Stimulated activated CD8-positive, alpha-beta memory T cell treated with anti-CD3 and anti-CD28 coated beads, Interleukin-12 subunit alpha, Interleukin-12 subunit beta, amount 100 ng/mL, for 4 hours (primary cell): ENCODE results near the gene PREX1.
"Not testable (repeated sequence)": the region's sequence is repeated elsewhere in the genome, so short reads cannot be mapped to it uniquely, and the experiment has no call there.

Experiments
- DNase-seq: peaks from one replicate; pipeline ENCODE4 v3.0.0-alpha.2; 2020; ENCODE audit warnings: low read depth

The PREX1 gene

GRCh38 chr20:48825566-48825920 is 2.3 kb downstream of the PREX1 start:
- no peak for DNase-seq

- DNase-seq, result no peak
Measured at GRCh38 chr20:48824830-48825565, 2.8 kb downstream of the PREX1 start.

- peak; percentile 39 for DNase-seq
Measured at GRCh38 chr20:48823960-48824498, 3.8 kb downstream of the PREX1 start.

- no peak for DNase-seq
Measured at GRCh38 chr20:48823476-48823875, 4.3 kb downstream of the PREX1 start.

GRCh38 chr20:48822879-48823385 is 4.9 kb downstream of the PREX1 start:
- DNase-seq, result no peak

- no peak for DNase-seq
Measured at GRCh38 chr20:48822178-48822577, 5.6 kb downstream of the PREX1 start.

GRCh38 chr20:48821261-48821920 is 6.4 kb downstream of the PREX1 start:
- DNase-seq, result no peak

GRCh38 chr20:48820649-48820973 is 7.2 kb downstream of the PREX1 start:
- DNase-seq, result no peak

GRCh38 chr20:48819821-48820648 is 7.8 kb downstream of the PREX1 start:
- DNase-seq, result no peak

GRCh38 chr20:48819089-48819488 is 8.7 kb downstream of the PREX1 start:
- no peak for DNase-seq

- DNase-seq, result no peak
Measured at GRCh38 chr20:48818481-48818987, 9.3 kb downstream of the PREX1 start.

GRCh38 chr20:48818031-48818370 is 9.8 kb downstream of the PREX1 start:
- no peak for DNase-seq

- no peak for DNase-seq
Measured at GRCh38 chr20:48817367-48818030, 10.3 kb downstream of the PREX1 start.

- no peak for DNase-seq
Measured at GRCh38 chr20:48816282-48817205, 11.3 kb downstream of the PREX1 start.

- no peak for DNase-seq
Measured at GRCh38 chr20:48815537-48815936, 12.3 kb downstream of the PREX1 start.

- no peak for DNase-seq
Measured at GRCh38 chr20:48814633-48815032, 13.2 kb downstream of the PREX1 start.

- no peak for DNase-seq
Measured at GRCh38 chr20:48813930-48814546, 13.8 kb downstream of the PREX1 start.

GRCh38 chr20:48813446-48813747 is 14.4 kb downstream of the PREX1 start:
- no peak for DNase-seq

- no peak for DNase-seq
Measured at GRCh38 chr20:48812600-48813445, 15.0 kb downstream of the PREX1 start.

- not testable (repeated sequence) for DNase-seq
Measured at GRCh38 chr20:48812114-48812513, 15.7 kb downstream of the PREX1 start.
